ENCODE results near the gene FSTL5. TPM values are rescaled to one million over a fixed set of nuclear protein-coding genes. Genes with fewer than 3 reads are reported as not detected.

Gene FSTL5
- total RNA-seq, 1 experiment from 2014 or later: not detected

GRCh38 chr4:162010362-162010761, 153.4 kb downstream of the FSTL5 start:
- Mint-ChIP-seq H3K4me1 (peaks cover 4% of the 10 kb centered on the region in 2 experiments), H3K4me3 (no peak overlapping the region), H3K27ac (no peak overlapping the region), H3K9me3 (no peaks in the 10 kb centered on the region), H3K36me3 (ENCODE audit: insufficient read depth in 1 of 3, low read depth in 3 of 3) (no peaks in the 10 kb centered on the region), H3K27me3 (ENCODE audit: low read depth) (no peaks in the 10 kb centered on the region)
- Histone ChIP-seq H3K4me2 (ENCODE audit: insufficient read depth, insufficient read length, low read length) (no peak overlapping the region), H4K8ac (replicated peaks; ENCODE audit: insufficient read length, low read depth, low read length) (no peak overlapping the region), H4K91ac (ENCODE audit: insufficient read length, low read depth, low read length) (no peak overlapping the region), H3K23me2 (ENCODE audit: insufficient read length, low read depth, low read length, poor library complexity, severe bottlenecking) (no peaks in the 10 kb centered on the region), H4K5ac (ENCODE audit: insufficient read length, low read depth, low read length) (no peak overlapping the region), H2BK120ac (ENCODE audit: low read depth, low read length, poor library complexity, severe bottlenecking) (no peak overlapping the region), H3K9me3 (ENCODE audit: control insufficient read depth, low read depth, low read length) (no peaks in the 10 kb centered on the region), H3K9ac (ENCODE audit: extremely low read depth, insufficient read length, low read length) (no peak overlapping the region), H3T11ph (ENCODE audit: low read length) (no peak overlapping the region), H2AK5ac (ENCODE audit: insufficient read length, low read length) (no peak overlapping the region), H2BK12ac (ENCODE audit: insufficient read length, low read depth, low read length) (no peak overlapping the region), H4K20me1 (ENCODE audit: control insufficient read depth, insufficient read depth, insufficient read length) (no peaks in the 10 kb centered on the region), H3K56ac (ENCODE audit: insufficient read length, low read depth, low read length) (no peak overlapping the region), H3K79me1 (ENCODE audit: insufficient read depth, low read depth, low read length, poor library complexity, severe bottlenecking) (no peaks in the 10 kb centered on the region), H3K23ac (ENCODE audit: insufficient read length, low read depth, low read length) (no peak overlapping the region), H2BK5ac (ENCODE audit: insufficient read length, low read length) (no peak overlapping the region), H2BK15ac (ENCODE audit: low read depth, low read length) (no peak overlapping the region), H3K14ac (ENCODE audit: insufficient read depth, low read length) (no peak overlapping the region), H2BK20ac (ENCODE audit: low read depth, low read length, poor library complexity, severe bottlenecking) (no peak overlapping the region), H3K27me3 (ENCODE audit: insufficient read depth, low read length) (no peaks in the 10 kb centered on the region), H3K4me1 (ENCODE audit: insufficient read depth, low read length) (no peaks in the 10 kb centered on the region; the same call in 1 of the 2 replicates), H3K79me2 (ENCODE audit: insufficient read depth, low read length) (no peaks in the 10 kb centered on the region), H3K18ac (ENCODE audit: insufficient read length, low read depth, low read length) (no peak overlapping the region), H2AFZ (ENCODE audit: low read length) (no peak overlapping the region), H3K27ac (ENCODE audit: insufficient read length, low read depth, low read length) (no peak overlapping the region), H3K4ac (ENCODE audit: low read depth, low read length) (no peak overlapping the region)
- no peak for DNase-seq
- WGBS (ENCODE audit: extremely low coverage, insufficient read length, low lambda C conversion rate): no CpG with 5 or more reads among the region's 2 CpGs
- TF ChIP-seq CTCF (conservative IDR thresholded peaks at IDR 0.05): no peak

All from H9 (cell line).